Measurements from ENCODE around the gene MAZ.

DNA sequence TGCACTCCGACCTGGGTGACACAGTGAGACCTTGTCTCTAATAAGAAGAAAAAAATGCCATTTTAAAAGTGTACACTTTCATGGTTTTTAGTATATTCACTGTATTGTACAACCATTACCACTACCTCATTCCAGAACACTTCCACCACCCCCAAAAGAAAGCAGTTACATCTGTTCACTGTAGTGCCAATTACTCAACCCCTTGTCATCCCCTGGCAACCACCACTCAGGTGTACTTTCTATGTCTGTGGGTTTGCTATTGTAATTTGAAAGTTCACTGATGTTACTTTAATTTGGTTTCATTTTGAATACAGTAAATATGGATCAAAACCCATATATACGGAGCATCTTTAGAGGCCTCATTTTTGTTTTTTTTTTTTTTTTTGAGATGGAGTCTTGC, 22.2 kb upstream of the MAZ start:
- TF ChIP-seq POLR2A (IDR thresholded peaks at IDR 0.05; ENCODE audit: insufficient read depth in 1 of 2, low read depth in 2 of 2, low read length in 2 of 2) (no peak), ZNF292 (CRISPR knock-in tag; IDR thresholded peaks at IDR 0.05; ENCODE audit: borderline replicate concordance, low read depth) (no peak), ZNF230 (CRISPR knock-in tag; IDR thresholded peaks at IDR 0.05) (no peak), ZBTB7A (CRISPR knock-in tag; IDR thresholded peaks at IDR 0.05) (no peak), JUN (CRISPR knock-in tag; IDR thresholded peaks at IDR 0.05) (no peak), SRF (IDR thresholded peaks at IDR 0.05; ENCODE audit: low read depth, low read length) (no peak)

Data from HepG2 (cell line).